GM23338 (cell line): ENCODE measurements around the gene ADGRL3. TPM values are rescaled to one million over a fixed set of nuclear protein-coding genes. Genes with fewer than 3 reads are reported as not detected.
A peak's percentile ranks its signal among the peaks of the same experiment; 100 is the strongest.

Source experiments
- ATAC-seq: fragments of 200-7000 bp; cut with Tn5 transposase; 3 replicates; pipeline ENCODE4 v1.9.1; 2020
- DNase-seq: peaks from one replicate; pipeline ENCODE4 v3.0.0-alpha.2; 2015; ENCODE audit warnings: low spot score
- H2AFZ ChIP-seq: fragments of 200-600 bp; sonication (generic); 2 replicates; pipeline ENCODE4 v1.8.0; 2016; ENCODE audit warnings: antibody characterized with exemption, mild to moderate bottlenecking, moderate library complexity
- H3F3A ChIP-seq: fragments of 200-600 bp; sonication (generic); replicated peaks from 2 replicates; pipeline ENCODE4 v1.8.0; 2017; ENCODE audit warnings: antibody characterized with exemption, mixed run types, low read depth
- H3K27ac ChIP-seq: fragments of 200-600 bp; sonication (generic); 2 replicates; pipeline ENCODE4 v1.6.1; 2016; ENCODE audit warnings: low read depth
- H3K27me3 ChIP-seq: fragments of 200-600 bp; sonication (generic); 2 replicates; pipeline ENCODE4 v1.8.0; 2016; ENCODE audit warnings: mild to moderate bottlenecking, mixed run types, moderate library complexity; ENCODE audit not compliant: insufficient read depth
- H3K36me3 ChIP-seq: fragments of 200-600 bp; sonication (generic); 2 replicates; pipeline ENCODE4 v1.8.0; 2016; ENCODE audit warnings: mild to moderate bottlenecking; ENCODE audit not compliant: insufficient read depth
- H3K4me1 ChIP-seq: fragments of 200-600 bp; sonication (generic); 2 replicates; pipeline ENCODE4 v1.8.0; 2016; ENCODE audit warnings: mild to moderate bottlenecking, moderate library complexity; ENCODE audit not compliant: insufficient read depth
- H3K4me2 ChIP-seq: fragments of 200-600 bp; sonication (generic); 2 replicates; pipeline ENCODE4 v1.7.1; 2017; ENCODE audit warnings: mixed run types
- H3K4me3 ChIP-seq: fragments of 200-600 bp; sonication (generic); 2 replicates; pipeline ENCODE4 v1.6.1; 2016; ENCODE audit warnings: mixed run types
- H3K79me2 ChIP-seq: fragments of 200-600 bp; sonication (generic); replicated peaks from 2 replicates; pipeline ENCODE4 v1.8.0; 2017; ENCODE audit warnings: mild to moderate bottlenecking; ENCODE audit not compliant: insufficient read depth
- H3K9me2 ChIP-seq: fragments of 200-600 bp; sonication (generic); 2 replicates; pipeline ENCODE4 v1.8.0; 2017; ENCODE audit not compliant: insufficient read depth
- H4K20me1 ChIP-seq: fragments of 200-600 bp; sonication (generic); replicated peaks from 2 replicates; pipeline ENCODE4 v1.8.0; 2017; ENCODE audit warnings: mild to moderate bottlenecking; ENCODE audit not compliant: insufficient read depth
- H3K27ac Mint-ChIP-seq: 2 replicates; pipeline ENCODE4 v1.8.0; 2020; ENCODE audit warnings: inconsistent platforms, mild to moderate bottlenecking, moderate library complexity, mixed read lengths
- H3K27me3 Mint-ChIP-seq: 3 replicates; pipeline ENCODE4 v1.8.0; 2022; ENCODE audit warnings: low read depth, mild to moderate bottlenecking, moderate library complexity, mixed read lengths, inconsistent platforms; ENCODE audit not compliant: insufficient read depth, poor library complexity
- H3K36me3 Mint-ChIP-seq: 3 replicates; pipeline ENCODE4 v1.8.0; 2021; ENCODE audit warnings: low read depth, mild to moderate bottlenecking, inconsistent platforms, moderate library complexity, mixed read lengths
- H3K4me1 Mint-ChIP-seq: 3 replicates; pipeline ENCODE4 v1.8.0; 2020; ENCODE audit warnings: mild to moderate bottlenecking, inconsistent platforms, mixed read lengths
- H3K4me3 Mint-ChIP-seq: 3 replicates; pipeline ENCODE4 v1.8.0; 2021; ENCODE audit warnings: moderate library complexity, mild to moderate bottlenecking, inconsistent platforms, mixed read lengths
- H3K9me3 Mint-ChIP-seq: 3 replicates; pipeline ENCODE4 v1.8.0; 2020; ENCODE audit warnings: moderate library complexity, mild to moderate bottlenecking, inconsistent platforms, mixed read lengths
- CREB1 ChIP-seq: fragments of 250-450 bp; sonication (Bioruptor Pico); IDR thresholded peaks from 2 replicates; pipeline ENCODE4 v1.5.0; 2020; ENCODE audit warnings: low read depth, mild to moderate bottlenecking, moderate library complexity
- EZH2 ChIP-seq: fragments of 200-600 bp; sonication (generic); IDR thresholded peaks from one replicate; pipeline ENCODE4 v1.8.0; 2017; ENCODE audit warnings: antibody characterized with exemption, mild to moderate bottlenecking, low read depth; ENCODE audit not compliant: unreplicated experiment
- EZH2phosphoT487 ChIP-seq: fragments of 200-600 bp; sonication (generic); IDR thresholded peaks from one replicate; pipeline ENCODE4 v1.8.1; 2018; ENCODE audit warnings: antibody characterized with exemption; ENCODE audit not compliant: unreplicated experiment
- JUNB ChIP-seq: IDR thresholded peaks from one replicate; pipeline ENCODE4 v1.6.1; 2016; ENCODE audit warnings: antibody characterized with exemption; ENCODE audit not compliant: unreplicated experiment
- NANOG ChIP-seq: IDR thresholded peaks from 2 replicates; pipeline ENCODE4 v1.6.1; 2016; ENCODE audit warnings: antibody characterized with exemption, borderline replicate concordance
- POLR2AphosphoS5 ChIP-seq: IDR thresholded peaks from 2 replicates; pipeline ENCODE4 v1.6.1; 2016; ENCODE audit warnings: antibody characterized with exemption, low read depth
- STAT1 ChIP-seq: IDR thresholded peaks from one replicate; pipeline ENCODE4 v1.6.1; 2016; ENCODE audit warnings: antibody characterized with exemption; ENCODE audit not compliant: unreplicated experiment
- ZNF331 ChIP-seq: fragments of 250-450 bp; sonication (Bioruptor Pico); IDR thresholded peaks from 2 replicates; pipeline ENCODE4 v1.5.0; 2020; ENCODE audit warnings: low read depth, mild to moderate bottlenecking, moderate library complexity
- polyA plus RNA-seq: library from polyadenylated mRNA; unstranded; fragments of >200 nt; fragmentation: Nextera tagmentation; extraction: Ambion mirVana; gene quantifications from 2 replicates; pipeline ENCODE4 v1.2.1, GENCODE V29; 2016
- total RNA-seq: library from RNA; depleted of rRNA; stranded (reverse); fragments of >200 nt; shearing (Covaris generic); gene quantifications from 2 replicates; pipeline ENCODE4 v1.2.3, GENCODE V29; 2014
- TF ChIP-seq, protein P1 (sequence below): IDR thresholded peaks from one replicate; pipeline ENCODE4 v1.6.1; 2018; ENCODE audit warnings: antibody characterized with exemption; ENCODE audit not compliant: unreplicated experiment
- TF ChIP-seq, protein P2 (sequence below), 2 experiments: fragments of 200-600 bp in 1 of 2; sonication (generic) in 1 of 2; conservative IDR thresholded peaks; 2 replicates each; pipeline versions ENCODE4 v1.5.1 to v1.6.1; 2016 to 2017; ENCODE audit warnings: antibody characterized with exemption in 2 of 2, low read depth in 2 of 2, mild to moderate bottlenecking in 2 of 2, moderate library complexity in 1 of 2
- TF ChIP-seq, protein P3 (sequence below): IDR thresholded peaks from 2 replicates; pipeline ENCODE4 v1.6.1; 2016; ENCODE audit warnings: antibody characterized with exemption

ADGRL3 gene
- total and polyA plus RNA-seq, 2 experiments from 2014 or later: 9.7 to 16.5 TPM

DNA sequence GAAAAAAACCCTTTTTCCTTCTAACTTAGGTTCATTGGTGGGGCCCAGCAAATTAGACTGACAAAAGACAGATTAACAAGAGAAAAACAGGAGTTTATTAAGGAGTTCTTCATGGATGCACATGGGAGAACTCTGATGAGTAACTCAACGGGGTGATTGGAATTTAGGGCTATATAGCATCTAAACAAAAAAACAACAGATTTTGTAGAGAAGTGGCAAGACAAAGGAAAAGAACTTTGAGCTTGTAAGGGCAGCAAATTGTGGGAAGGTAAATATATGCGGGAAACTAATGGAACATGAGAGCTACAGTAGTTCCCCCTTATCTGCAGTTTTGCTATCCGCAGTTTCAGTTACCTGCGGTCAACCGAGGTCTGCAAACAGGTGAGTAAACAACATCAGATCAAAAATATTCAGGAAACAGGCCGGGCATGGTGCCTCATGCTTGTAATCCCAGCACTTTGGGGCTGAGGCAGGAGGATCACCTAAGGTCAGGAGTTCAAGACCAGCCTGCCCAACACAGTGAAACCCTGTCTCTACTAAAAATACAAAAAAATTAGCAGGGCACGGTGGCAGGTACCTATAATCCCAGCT lies 573.6 kb downstream of the ADGRL3 start:
- TF ChIP-seq NANOG (peak; percentile 50; the same call in 1 of the 2 replicates), JUNB (no peak)
- Histone ChIP-seq H3K4me2 (peak overlapping the region; percentile 58), H3K4me3 (peak overlapping the region; percentile 0; the same call in 1 of the 2 replicates), H3K9me2 (no peaks in the 10 kb centered on the region), H3K36me3 (no peaks in the 10 kb centered on the region), H3F3A (no peaks in the 10 kb centered on the region), H3K27ac (peak overlapping the region; percentile 30), H3K27me3 (no peaks in the 10 kb centered on the region), H2AFZ (no peak overlapping the region), H4K20me1 (no peaks in the 10 kb centered on the region), H3K79me2 (peaks cover 24% of the 10 kb centered on the region), H3K4me1 (peaks cover 40% of the 10 kb centered on the region)
- H3K27me3 Mint-ChIP-seq: peaks cover 18% of the 10 kb centered on the region
- peaks cover 51% of the 10 kb centered on the region for H3K4me1 Mint-ChIP-seq
- H3K27ac Mint-ChIP-seq: peak overlapping the region; percentile 26; the same call in 1 of the 2 replicates
- peak; percentile 25 for ATAC-seq
- H3K9me3 Mint-ChIP-seq: peaks cover 15% of the 10 kb centered on the region
- H3K36me3 Mint-ChIP-seq: peaks cover 25% of the 10 kb centered on the region
- peak; percentile 63 for DNase-seq
- peak overlapping the region; percentile 26 for H3K4me3 Mint-ChIP-seq

DNA sequence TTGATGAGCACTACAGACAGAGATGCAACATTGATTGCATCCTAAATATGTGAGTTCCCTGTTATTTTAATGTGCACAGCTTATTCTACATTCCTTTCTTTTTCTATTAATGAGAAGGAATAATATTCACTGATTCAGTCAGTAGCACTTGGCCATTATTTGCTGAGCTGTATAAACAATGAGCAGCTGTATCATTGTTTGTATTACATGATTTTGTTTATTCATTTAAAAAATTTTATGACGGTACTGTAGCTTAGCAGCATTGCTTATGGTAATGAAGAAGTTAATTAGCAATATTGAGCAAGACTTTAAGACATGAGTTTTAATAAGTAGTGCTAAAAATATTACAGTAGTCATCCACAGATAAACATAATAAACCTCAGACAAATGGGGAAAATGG lies 582.0 kb downstream of the ADGRL3 start:
- no peak overlapping the region for H3K4me3 ChIP-seq
- no peak for DNase-seq
- H3K27me3 Mint-ChIP-seq: peaks cover 2% of the 10 kb centered on the region
- no peaks in the 10 kb centered on the region for H3F3A ChIP-seq
- no peak overlapping the region for H3K4me3 Mint-ChIP-seq
- no peaks in the 10 kb centered on the region for H3K9me3 Mint-ChIP-seq
- peaks cover 12% of the 10 kb centered on the region; the same call in 2 of the 3 replicates for H3K4me1 Mint-ChIP-seq
- H3K79me2 ChIP-seq: no peaks in the 10 kb centered on the region
- no peaks in the 10 kb centered on the region for H3K36me3 ChIP-seq
- H3K9me2 ChIP-seq: no peaks in the 10 kb centered on the region
- no peaks in the 10 kb centered on the region for H4K20me1 ChIP-seq
- H3K4me1 ChIP-seq: no peaks in the 10 kb centered on the region; the same call in 1 of the 2 replicates
- H3K36me3 Mint-ChIP-seq: peaks cover 6% of the 10 kb centered on the region; the same call in 1 of the 3 replicates
- no peak overlapping the region for H3K27ac ChIP-seq
- no peaks in the 10 kb centered on the region for H3K27me3 ChIP-seq
- H3K4me2 ChIP-seq: no peak overlapping the region
- H2AFZ ChIP-seq: no peak overlapping the region
- H3K27ac Mint-ChIP-seq: no peak overlapping the region
- ATAC-seq: no peak
- TF ChIP-seq JUNB (no peak), EZH2phosphoT487 (no peak), POLR2AphosphoS5 (no peak), STAT1 (no peak), EZH2 (no peak), NANOG (no peak), ZNF331 (no peak), CREB1 (no peak)
- TF ChIP-seq, protein P1, sequence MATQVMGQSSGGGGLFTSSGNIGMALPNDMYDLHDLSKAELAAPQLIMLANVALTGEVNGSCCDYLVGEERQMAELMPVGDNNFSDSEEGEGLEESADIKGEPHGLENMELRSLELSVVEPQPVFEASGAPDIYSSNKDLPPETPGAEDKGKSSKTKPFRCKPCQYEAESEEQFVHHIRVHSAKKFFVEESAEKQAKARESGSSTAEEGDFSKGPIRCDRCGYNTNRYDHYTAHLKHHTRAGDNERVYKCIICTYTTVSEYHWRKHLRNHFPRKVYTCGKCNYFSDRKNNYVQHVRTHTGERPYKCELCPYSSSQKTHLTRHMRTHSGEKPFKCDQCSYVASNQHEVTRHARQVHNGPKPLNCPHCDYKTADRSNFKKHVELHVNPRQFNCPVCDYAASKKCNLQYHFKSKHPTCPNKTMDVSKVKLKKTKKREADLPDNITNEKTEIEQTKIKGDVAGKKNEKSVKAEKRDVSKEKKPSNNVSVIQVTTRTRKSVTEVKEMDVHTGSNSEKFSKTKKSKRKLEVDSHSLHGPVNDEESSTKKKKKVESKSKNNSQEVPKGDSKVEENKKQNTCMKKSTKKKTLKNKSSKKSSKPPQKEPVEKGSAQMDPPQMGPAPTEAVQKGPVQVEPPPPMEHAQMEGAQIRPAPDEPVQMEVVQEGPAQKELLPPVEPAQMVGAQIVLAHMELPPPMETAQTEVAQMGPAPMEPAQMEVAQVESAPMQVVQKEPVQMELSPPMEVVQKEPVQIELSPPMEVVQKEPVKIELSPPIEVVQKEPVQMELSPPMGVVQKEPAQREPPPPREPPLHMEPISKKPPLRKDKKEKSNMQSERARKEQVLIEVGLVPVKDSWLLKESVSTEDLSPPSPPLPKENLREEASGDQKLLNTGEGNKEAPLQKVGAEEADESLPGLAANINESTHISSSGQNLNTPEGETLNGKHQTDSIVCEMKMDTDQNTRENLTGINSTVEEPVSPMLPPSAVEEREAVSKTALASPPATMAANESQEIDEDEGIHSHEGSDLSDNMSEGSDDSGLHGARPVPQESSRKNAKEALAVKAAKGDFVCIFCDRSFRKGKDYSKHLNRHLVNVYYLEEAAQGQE: no peak
- TF ChIP-seq, protein P2, sequence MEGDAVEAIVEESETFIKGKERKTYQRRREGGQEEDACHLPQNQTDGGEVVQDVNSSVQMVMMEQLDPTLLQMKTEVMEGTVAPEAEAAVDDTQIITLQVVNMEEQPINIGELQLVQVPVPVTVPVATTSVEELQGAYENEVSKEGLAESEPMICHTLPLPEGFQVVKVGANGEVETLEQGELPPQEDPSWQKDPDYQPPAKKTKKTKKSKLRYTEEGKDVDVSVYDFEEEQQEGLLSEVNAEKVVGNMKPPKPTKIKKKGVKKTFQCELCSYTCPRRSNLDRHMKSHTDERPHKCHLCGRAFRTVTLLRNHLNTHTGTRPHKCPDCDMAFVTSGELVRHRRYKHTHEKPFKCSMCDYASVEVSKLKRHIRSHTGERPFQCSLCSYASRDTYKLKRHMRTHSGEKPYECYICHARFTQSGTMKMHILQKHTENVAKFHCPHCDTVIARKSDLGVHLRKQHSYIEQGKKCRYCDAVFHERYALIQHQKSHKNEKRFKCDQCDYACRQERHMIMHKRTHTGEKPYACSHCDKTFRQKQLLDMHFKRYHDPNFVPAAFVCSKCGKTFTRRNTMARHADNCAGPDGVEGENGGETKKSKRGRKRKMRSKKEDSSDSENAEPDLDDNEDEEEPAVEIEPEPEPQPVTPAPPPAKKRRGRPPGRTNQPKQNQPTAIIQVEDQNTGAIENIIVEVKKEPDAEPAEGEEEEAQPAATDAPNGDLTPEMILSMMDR (conservative IDR thresholded peaks at IDR 0.05; ENCODE audit: low read depth in 2 of 2): no peak
- TF ChIP-seq, protein P3, sequence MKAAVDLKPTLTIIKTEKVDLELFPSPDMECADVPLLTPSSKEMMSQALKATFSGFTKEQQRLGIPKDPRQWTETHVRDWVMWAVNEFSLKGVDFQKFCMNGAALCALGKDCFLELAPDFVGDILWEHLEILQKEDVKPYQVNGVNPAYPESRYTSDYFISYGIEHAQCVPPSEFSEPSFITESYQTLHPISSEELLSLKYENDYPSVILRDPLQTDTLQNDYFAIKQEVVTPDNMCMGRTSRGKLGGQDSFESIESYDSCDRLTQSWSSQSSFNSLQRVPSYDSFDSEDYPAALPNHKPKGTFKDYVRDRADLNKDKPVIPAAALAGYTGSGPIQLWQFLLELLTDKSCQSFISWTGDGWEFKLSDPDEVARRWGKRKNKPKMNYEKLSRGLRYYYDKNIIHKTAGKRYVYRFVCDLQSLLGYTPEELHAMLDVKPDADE: no peak
